ENCODE measurements around the gene MPRIP. TPM values are rescaled to one million over a fixed set of nuclear protein-coding genes. Genes with fewer than 3 reads are reported as not detected.

MPRIP gene
- total RNA-seq, 1 experiment from 2014 or later: 443 TPM

- Histone ChIP-seq H3F3A (ENCODE audit: insufficient read depth, low read depth) (peaks cover 75% of the 10 kb centered on the region), H3K9me2 (ENCODE audit: insufficient read depth) (no peaks in the 10 kb centered on the region), H3K9me3 (ENCODE audit: insufficient read depth, low read depth) (no peaks in the 10 kb centered on the region), H3K27ac (no peak overlapping the region), H3K27me3 (ENCODE audit: insufficient read depth, low read depth) (no peaks in the 10 kb centered on the region), H3K4me2 (no peak overlapping the region), H3K36me3 (ENCODE audit: low read depth) (peaks cover 78% of the 10 kb centered on the region), H2AFZ (no peak overlapping the region), H4K20me1 (ENCODE audit: insufficient read depth) (peaks cover 55% of the 10 kb centered on the region), H3K79me2 (ENCODE audit: low read depth) (0 out of 2 replicates have a peak, but pooled peaks cover 24% of the 10 kb centered on the region), H3K4me1 (replicated peaks; ENCODE audit: insufficient read depth) (no peaks in the 10 kb centered on the region), H3K4me3 (no peak overlapping the region)
- TF ChIP-seq CTCF (conservative IDR thresholded peaks at IDR 0.05) (no peak), EZH2 (IDR thresholded peaks at IDR 0.05; ENCODE audit: low read depth) (no peak)
- ChIA-PET POLR2A (ENCODE audit: unreplicated experiment) (no interaction called here), CTCF (no interaction called here)
- intact Hi-C loops (cut with micrococcal nuclease; ENCODE audit: unreplicated experiment): no loop called here
- DNase-seq: no peak
- BruUV-seq (replicated peaks): no TSS peak
These were observed 105.6 kb downstream of the MPRIP start for GRCh38 chr17:17147821-17148220.

DNA sequence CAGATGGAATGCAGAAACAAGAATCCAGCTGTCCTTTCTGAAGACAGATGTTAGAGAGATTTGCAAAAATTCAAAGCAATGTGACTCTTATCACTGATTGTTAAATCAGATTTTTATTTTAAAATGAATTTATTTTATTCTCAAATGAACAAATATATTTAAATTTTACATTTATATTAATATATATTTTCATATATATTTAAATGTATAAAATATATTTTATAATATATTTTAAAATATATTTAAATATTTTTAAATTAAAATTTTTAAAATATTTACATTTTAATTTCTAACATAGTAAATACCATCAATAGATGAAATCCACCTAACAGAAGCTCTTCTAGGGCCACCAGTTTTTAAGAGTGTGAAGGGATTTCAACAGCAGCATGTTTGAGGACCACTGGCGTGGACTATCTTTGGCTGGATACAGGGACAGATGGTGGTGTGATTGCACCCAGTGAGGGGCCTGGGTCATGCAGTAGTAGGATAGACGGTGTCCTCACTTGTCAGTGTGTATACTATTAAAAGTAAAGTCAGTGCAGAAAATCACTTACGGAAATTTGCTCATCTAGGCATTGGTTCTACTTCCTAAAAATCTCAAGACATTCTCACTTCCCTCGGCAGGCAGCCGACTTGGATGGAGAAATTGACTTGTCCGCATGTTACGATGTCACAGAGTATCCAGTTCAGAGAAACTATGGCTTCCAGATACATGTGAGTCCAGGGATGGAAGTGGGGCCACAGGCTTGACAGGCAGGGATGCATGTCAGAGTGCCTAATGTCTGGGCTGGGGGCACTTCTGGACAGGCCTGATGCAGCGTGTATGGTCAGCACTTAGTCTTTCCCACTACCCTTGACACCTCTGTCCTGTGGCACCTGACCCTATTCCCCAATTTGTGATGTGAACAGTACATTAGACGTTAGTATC, 107.5 kb downstream of the MPRIP start:
- no TSS peak for BruUV-seq (replicated peaks)
- Histone ChIP-seq H3K4me1 (replicated peaks; ENCODE audit: insufficient read depth) (no peaks in the 10 kb centered on the region), H3K4me3 (no peak overlapping the region), H3K27me3 (ENCODE audit: insufficient read depth, low read depth) (no peaks in the 10 kb centered on the region), H3K9me2 (ENCODE audit: insufficient read depth) (no peaks in the 10 kb centered on the region), H3K79me2 (ENCODE audit: low read depth) (0 out of 2 replicates have a peak, but pooled peaks cover 24% of the 10 kb centered on the region), H3K9me3 (ENCODE audit: insufficient read depth, low read depth) (no peaks in the 10 kb centered on the region), H2AFZ (no peak overlapping the region), H3K36me3 (ENCODE audit: low read depth) (peaks cover 70% of the 10 kb centered on the region), H3K27ac (0 out of 2 replicates have a peak overlapping the region, but pooled peaks have one; percentile 18), H3K4me2 (no peak overlapping the region), H3F3A (ENCODE audit: insufficient read depth, low read depth) (peaks cover 64% of the 10 kb centered on the region), H4K20me1 (ENCODE audit: insufficient read depth) (peaks cover 60% of the 10 kb centered on the region)
- ChIA-PET POLR2A (ENCODE audit: unreplicated experiment) (no interaction called here), CTCF (interaction anchor here (0.6 kb wide), 1 partner anchor 40 kb away, joined by 3 read pairs; no protein-coding TSS in a partner anchor)
- TF ChIP-seq EZH2 (IDR thresholded peaks at IDR 0.05; ENCODE audit: low read depth) (no peak), CTCF (conservative IDR thresholded peaks at IDR 0.05) (no peak)
- DNase-seq: no peak
- intact Hi-C loops (cut with micrococcal nuclease; ENCODE audit: unreplicated experiment): loop anchor here (5.0 kb wide), 1 partner anchor 97 kb away; no protein-coding TSS in a partner anchor

GRCh38 chr17:17150448-17150800, 108.2 kb downstream of the MPRIP start:
- intact Hi-C loops (cut with micrococcal nuclease; ENCODE audit: unreplicated experiment): loop anchor here (5.0 kb wide), 1 partner anchor 98 kb away; no protein-coding TSS in a partner anchor
- peaks cover 69% of the 10 kb centered on the region for H3K36me3 ChIP-seq (ENCODE audit: low read depth)

More at GRCh38 chr17:17150448-17150800, 108.2 kb downstream of the MPRIP start:
- 0 out of 2 replicates have a peak, but pooled peaks cover 24% of the 10 kb centered on the region for H3K79me2 ChIP-seq (ENCODE audit: low read depth)
- TF ChIP-seq CTCF (conservative IDR thresholded peaks at IDR 0.05) (no peak), EZH2 (IDR thresholded peaks at IDR 0.05; ENCODE audit: low read depth) (no peak)
- BruUV-seq (replicated peaks): no TSS peak
- POLR2A ChIA-PET (ENCODE audit: unreplicated experiment): interaction anchor here (0.6 kb wide), 1 partner anchor 17 kb away, joined by 4 read pairs; no protein-coding TSS in a partner anchor
- 0 out of 2 replicates have a peak overlapping the region, but pooled peaks have one; percentile 18 for H3K27ac ChIP-seq
- H3K27me3 ChIP-seq (ENCODE audit: insufficient read depth, low read depth): no peaks in the 10 kb centered on the region
- H3K4me1 ChIP-seq (replicated peaks; ENCODE audit: insufficient read depth): no peaks in the 10 kb centered on the region
- CTCF ChIA-PET: no interaction called here
- no peak overlapping the region for H3K4me2 ChIP-seq
- peaks cover 66% of the 10 kb centered on the region for H4K20me1 ChIP-seq (ENCODE audit: insufficient read depth)
- H3K4me3 ChIP-seq: no peak overlapping the region
- H3F3A ChIP-seq (ENCODE audit: insufficient read depth, low read depth): peaks cover 63% of the 10 kb centered on the region
- H3K9me2 ChIP-seq (ENCODE audit: insufficient read depth): no peaks in the 10 kb centered on the region
- DNase-seq: no peak
- H3K9me3 ChIP-seq (ENCODE audit: insufficient read depth, low read depth): no peaks in the 10 kb centered on the region
- H2AFZ ChIP-seq: no peak overlapping the region

All from PC-9 (cell line).